OCI-LY7 (cell line): ENCODE data around the gene SLC35F1. TPM values are rescaled to one million over a fixed set of nuclear protein-coding genes. Genes with fewer than 3 reads are reported as not detected.

Experiments
- BruUV-seq: library from RNA; stranded (reverse); fragments of 400-500 nt; replicated peaks from 2 replicates; lab custom pipeline; 2021; lab: Mats Ljungman, UMichigan
- CTCF ChIA-PET: fragments of 300-600 bp; sonication (Branson Sonifier 250); formaldehyde crosslinking; loops from one replicate; lab custom pipeline; 2022; ENCODE audit warnings: antibody characterized with exemption; ENCODE audit not compliant: unreplicated experiment; lab: Charles Lee
- POLR2A ChIA-PET: fragments of 300-600 bp; sonication (Branson Sonifier 250); formaldehyde crosslinking; loops from one replicate; lab custom pipeline; 2022; ENCODE audit warnings: antibody characterized with exemption; lab: Charles Lee
- DNase-seq: peaks from one replicate; pipeline ENCODE4 v3.0.0-alpha.2; 2015; ENCODE audit warnings: low spot score
- H2AFZ ChIP-seq: fragments of 200-600 bp; sonication (generic), shearing (Covaris generic); 2 replicates; pipeline ENCODE4 v1.6.1; 2014; ENCODE audit warnings: mild to moderate bottlenecking, antibody characterized with exemption, low read length, moderate library complexity
- H3K27ac ChIP-seq: fragments of 200-600 bp; sonication (generic); 2 replicates; pipeline ENCODE4 v1.5.1; 2014; ENCODE audit warnings: mixed run types, low read depth, mild to moderate bottlenecking, moderate library complexity, low read length, inconsistent platforms; ENCODE audit not compliant: poor library complexity, severe bottlenecking
- H3K36me3 ChIP-seq: fragments of 200-600 bp; sonication (generic); 2 replicates; pipeline ENCODE4 v1.6.1; 2014; ENCODE audit warnings: mild to moderate bottlenecking, antibody characterized with exemption, low read length, moderate library complexity, mixed read lengths; ENCODE audit not compliant: insufficient read depth
- H3K4me1 ChIP-seq: fragments of 200-600 bp; sonication (generic); 2 replicates; pipeline ENCODE4 v1.5.1; 2014; ENCODE audit warnings: mild to moderate bottlenecking, low read length; ENCODE audit not compliant: insufficient read depth, poor library complexity, severe bottlenecking
- H3K4me2 ChIP-seq: fragments of 200-600 bp; sonication (generic); 2 replicates; pipeline ENCODE4 v1.6.1; 2014; ENCODE audit warnings: mild to moderate bottlenecking, low read length
- H3K4me3 ChIP-seq: fragments of 200-600 bp; sonication (generic); 2 replicates; pipeline ENCODE4 v1.5.1; 2014; ENCODE audit warnings: mild to moderate bottlenecking, low read depth, low read length; ENCODE audit not compliant: poor library complexity, severe bottlenecking
- H3K79me2 ChIP-seq: fragments of 200-600 bp; sonication (generic); 2 replicates; pipeline ENCODE4 v1.6.1; 2016; ENCODE audit warnings: low read depth, mild to moderate bottlenecking, low read length, moderate library complexity, mixed read lengths; ENCODE audit not compliant: insufficient read depth
- H3K9me2 ChIP-seq: fragments of 200-600 bp; sonication (generic); 2 replicates; pipeline ENCODE4 v1.6.1; 2016; ENCODE audit warnings: mild to moderate bottlenecking, low read length, mixed read lengths; ENCODE audit not compliant: insufficient read depth
- H3K9me3 ChIP-seq: fragments of 200-600 bp; sonication (generic); 2 replicates; pipeline ENCODE4 v1.6.1; 2014; ENCODE audit warnings: mild to moderate bottlenecking, mixed run types, low read length, mixed read lengths
- H4K20me1 ChIP-seq: fragments of 200-600 bp; sonication (generic); 2 replicates; pipeline ENCODE4 v1.6.1; 2014; ENCODE audit warnings: mild to moderate bottlenecking, antibody characterized with exemption, low read length, moderate library complexity, mixed read lengths; ENCODE audit not compliant: insufficient read depth
- CTCF ChIP-seq: fragments of 200-600 bp; sonication (generic); conservative IDR thresholded peaks from 2 replicates; pipeline ENCODE4 v1.5.1; 2014; ENCODE audit warnings: mild to moderate bottlenecking, antibody characterized with exemption, low read length, moderate library complexity, mixed read lengths
- EZH2phosphoT487 ChIP-seq: fragments of 200-600 bp; sonication (generic); IDR thresholded peaks from 2 replicates; pipeline ENCODE4 v1.6.1; 2018; ENCODE audit warnings: low read depth, borderline replicate concordance, mild to moderate bottlenecking, mixed run types, antibody characterized with exemption, low read length, moderate library complexity, mixed read lengths
- intact Hi-C: fragments of 100-400 bp; cut with micrococcal nuclease; formaldehyde crosslinking; loops from one replicate; pipeline ENCODE4 v1.10.0; 2022; ENCODE audit not compliant: unreplicated experiment
- total RNA-seq, 2 experiments: library from RNA; depleted of rRNA in 1 of 2; stranded (reverse); fragments of >200 nt in 1 of 2; shearing (Covaris generic) in 1 of 2; gene quantifications; 2 replicates each; pipeline ENCODE4 v1.2.3, GENCODE V29; 2014 to 2022

SLC35F1 gene
- total RNA-seq, 2 experiments from 2014 or later = 0.03 TPM; not detected in 1

- no peak for DNase-seq
- Histone ChIP-seq H3K4me2 (no peak overlapping the region), H2AFZ (no peak overlapping the region), H3K27ac (no peak overlapping the region), H4K20me1 (no peaks in the 10 kb centered on the region), H3K79me2 (no peaks in the 10 kb centered on the region), H3K36me3 (no peaks in the 10 kb centered on the region), H3K9me2 (no peaks in the 10 kb centered on the region), H3K4me1 (no peaks in the 10 kb centered on the region), H3K9me3 (no peaks in the 10 kb centered on the region), H3K4me3 (no peak overlapping the region)
- CTCF ChIA-PET = no interaction called here
- POLR2A ChIA-PET = no interaction called here
- intact Hi-C loops = no loop called here
- TF ChIP-seq EZH2phosphoT487 = no peak
- TF ChIP-seq CTCF = no peak
- no TSS peak for BruUV-seq
Observed at GRCh38 chr6:118356686-118357085, 449.6 kb downstream of the SLC35F1 start.

Other genes starting within 250 kb of the SLC35F1 start
- gene NUS1, start 231.8 kb upstream of the SLC35F1 start, total RNA-seq (2014; rRNA removed; shearing (Covaris generic)) = 8.9 and 9.8 TPM in 2 replicates
- 34.0 and 35.7 TPM in 2 replicates for gene NUS1, start 231.8 kb upstream of the SLC35F1 start, total RNA-seq (2022)